Left lung (tissue), 10 donors: Measurements from ENCODE around the gene POC1A. TPM values are rescaled to one million over a fixed set of nuclear protein-coding genes. Genes with fewer than 3 reads are reported as not detected.
"Not testable (repeated sequence)": the region's sequence is repeated elsewhere in the genome, so short reads cannot be mapped to it uniquely, and the experiment has no call there.

Experiments
- ATAC-seq: fragments of 200-7000 bp; cut with Tn5 transposase; one replicate; pipeline ENCODE4 v1.9.1; 2020; ENCODE audit warnings: moderate library complexity
- DNase-seq, 4 donors: peaks; one replicate each; pipeline ENCODE4 v3.0.0-alpha.2; 2013 to 2020
- H3K27ac ChIP-seq, 2 donors: fragments of 200-600 bp; sonication (generic) in 1 of 2; one replicate each; pipeline versions ENCODE4 v1.5.0 to v1.8.0; 2020 to 2021
- H3K27me3 ChIP-seq, 2 donors: fragments of 200-600 bp; sonication (generic) in 1 of 2; one replicate each; pipeline versions ENCODE4 v1.5.0 to v1.8.0; 2020 to 2021
- H3K36me3 ChIP-seq, 2 donors: fragments of 200-600 bp; sonication (generic) in 1 of 2; one replicate each; pipeline versions ENCODE4 v1.5.0 to v1.8.0; 2020 to 2021
- H3K4me1 ChIP-seq, 2 donors: fragments of 200-600 bp; one replicate each; pipeline ENCODE4 v1.8.0; 2021
- H3K4me3 ChIP-seq, 2 donors: fragments of 200-600 bp; sonication (generic) in 1 of 2; one replicate each; pipeline versions ENCODE4 v1.5.0 to v1.8.0; 2020 to 2021; ENCODE audit warnings: mild to moderate bottlenecking in 1 of 2
- H3K9me3 ChIP-seq, 2 donors: fragments of 200-600 bp; sonication (generic) in 1 of 2; one replicate each; pipeline versions ENCODE4 v1.5.0 to v1.8.0; 2020 to 2021
- CTCF ChIP-seq, 2 donors: fragments of 200-600 bp; sonication (generic) in 1 of 2; IDR thresholded peaks; one replicate each; pipeline versions ENCODE4 v1.5.0 to v1.8.0; 2021; ENCODE audit warnings: antibody characterized with exemption in 2 of 2
- intact Hi-C, 2 donors: fragments of 100-400 bp; cut with DNase I; formaldehyde crosslinking; loops; one replicate each; pipeline versions ENCODE4 v1.11.2 to v1.14.2; 2022
- polyA plus RNA-seq, 6 donors: library from polyadenylated mRNA; unstranded; fragments of 120-200 nt; gene quantifications; one replicate each; pipeline ENCODE4 v1.2.1, GENCODE V29; 2013; ENCODE audit not compliant: insufficient read length in 6 of 6
- total RNA-seq, 2 donors: library from RNA; stranded (reverse); fragmentation: NEBNext Ultra II Directional; extraction: Animal tissue kit (Norgen Biotek cat#: 25700); gene quantifications; one replicate each; pipeline ENCODE4 v1.2.1, GENCODE V29; 2021
- donor health status: DM: no; HTN: yes; CAD: no.
- donor health status: DM: no; HTN: no; CAD: no.

Gene POC1A
- total and polyA plus RNA-seq, 8 donors, result 5.3 to 16.5 (median 8.3) TPM

DNA sequence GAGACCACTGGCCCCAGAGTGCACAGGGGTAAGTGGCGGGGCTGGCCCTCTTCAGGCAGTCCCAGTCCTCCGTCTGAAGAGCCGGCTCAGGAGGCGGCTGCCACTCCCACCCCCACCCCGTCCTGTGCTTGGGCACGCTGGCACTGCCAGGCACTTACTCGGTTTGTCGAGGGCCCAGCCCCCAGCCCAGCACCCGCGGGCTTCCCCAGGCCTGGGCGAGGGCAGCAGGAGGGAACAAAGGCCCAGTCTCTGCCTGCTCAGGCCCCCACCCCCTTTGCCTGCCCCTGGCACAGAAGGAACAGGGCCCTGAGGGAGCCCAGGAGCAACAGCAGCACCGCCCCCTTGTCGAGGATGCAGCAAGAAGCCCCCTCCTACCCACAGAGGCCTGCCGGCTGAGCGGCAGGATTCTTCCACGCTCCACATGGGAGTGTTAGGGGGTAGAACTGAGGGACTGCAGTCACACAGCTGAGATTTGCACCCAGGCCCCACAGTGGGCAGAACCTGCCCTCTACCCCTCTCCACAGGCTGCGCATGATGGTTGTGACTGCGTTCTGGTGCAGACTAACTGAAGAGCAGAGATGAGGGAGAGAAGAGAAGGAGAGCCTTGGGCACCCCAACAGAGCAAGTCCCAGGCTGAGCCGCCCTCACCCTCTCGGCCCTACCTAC, 106.8 kb downstream of the POC1A start:
- peaks cover 0 to 37% of the 10 kb centered on the region in 2 donors for H3K36me3 ChIP-seq
- peaks cover 36 to 63% of the 10 kb centered on the region in 2 donors for H3K4me1 ChIP-seq
- TF ChIP-seq CTCF (IDR thresholded peaks at IDR 0.05), result no peak
- intact Hi-C loops, result no loop called here
- peak; percentile 82 for ATAC-seq
- DNase-seq, result peak in 2 of 4 donors; percentile 44 to 57
- H3K4me3 ChIP-seq, result no peak overlapping the region
- H3K9me3 ChIP-seq, result no peaks in the 10 kb centered on the region
- H3K27ac ChIP-seq, result peak overlapping the region; percentile 81 to 86
- H3K27me3 ChIP-seq, result no peaks in the 10 kb centered on the region

DNA sequence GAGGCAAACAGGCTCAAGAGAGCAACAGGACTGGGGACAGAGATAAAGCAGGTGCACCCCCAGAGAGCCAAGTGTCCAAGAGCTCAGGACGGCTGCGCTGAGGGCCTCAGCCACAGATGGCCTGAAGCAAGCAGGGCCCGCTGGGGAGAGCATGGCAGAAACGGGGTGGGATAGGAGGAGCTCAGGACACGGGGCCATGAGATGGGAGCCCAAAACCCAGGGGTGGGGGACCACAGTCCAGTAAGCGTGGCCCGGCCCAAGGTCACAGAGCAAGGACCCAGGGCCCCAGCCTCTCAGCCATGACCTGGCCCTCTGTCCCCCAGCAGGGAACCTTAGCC, 107.4 kb downstream of the POC1A start:
- Histone ChIP-seq H3K9me3 (no peaks in the 10 kb centered on the region), H3K27ac (peak overlapping the region; percentile 81 to 86), H3K27me3 (no peaks in the 10 kb centered on the region), H3K36me3 (peaks cover 0 to 37% of the 10 kb centered on the region in 2 donors), H3K4me3 (no peak overlapping the region), H3K4me1 (peaks cover 31 to 58% of the 10 kb centered on the region in 2 donors)
- ATAC-seq, result no peak
- TF ChIP-seq CTCF (IDR thresholded peaks at IDR 0.05), result no peak
- DNase-seq, result no peak
- intact Hi-C loops, result no loop called here

- H3K27me3 ChIP-seq, result no peaks in the 10 kb centered on the region
- TF ChIP-seq CTCF (IDR thresholded peaks at IDR 0.05), result no peak
- no peaks in the 10 kb centered on the region for H3K9me3 ChIP-seq
- peaks cover 0 to 34% of the 10 kb centered on the region in 2 donors for H3K36me3 ChIP-seq
- H3K4me3 ChIP-seq, result no peak overlapping the region
- intact Hi-C loops, result no loop called here
- ATAC-seq (peak; percentile 69), DNase-seq (peak in 1 of 4 donors; percentile 62)
- peaks cover 25 to 52% of the 10 kb centered on the region in 2 donors for H3K4me1 ChIP-seq
- H3K27ac ChIP-seq, result peak overlapping the region; percentile 81 to 86
These were observed 107.9 kb downstream of the POC1A start for GRCh38 chr3:52046186-52046901.

GRCh38 chr3:52044869-52045619, 109.2 kb downstream of the POC1A start:
- DNase-seq (no peak), ATAC-seq (no peak)
- intact Hi-C loops, result no loop called here
- no peaks in the 10 kb centered on the region for H3K9me3 ChIP-seq
- H3K4me3 ChIP-seq, result no peak overlapping the region
- TF ChIP-seq CTCF (IDR thresholded peaks at IDR 0.05), result no peak
- no peak overlapping the region for H3K27ac ChIP-seq
- H3K36me3 ChIP-seq, result peaks cover 0 to 21% of the 10 kb centered on the region in 2 donors
- H3K4me1 ChIP-seq, result peaks cover 27 to 53% of the 10 kb centered on the region in 2 donors
- H3K27me3 ChIP-seq, result no peaks in the 10 kb centered on the region

DNA sequence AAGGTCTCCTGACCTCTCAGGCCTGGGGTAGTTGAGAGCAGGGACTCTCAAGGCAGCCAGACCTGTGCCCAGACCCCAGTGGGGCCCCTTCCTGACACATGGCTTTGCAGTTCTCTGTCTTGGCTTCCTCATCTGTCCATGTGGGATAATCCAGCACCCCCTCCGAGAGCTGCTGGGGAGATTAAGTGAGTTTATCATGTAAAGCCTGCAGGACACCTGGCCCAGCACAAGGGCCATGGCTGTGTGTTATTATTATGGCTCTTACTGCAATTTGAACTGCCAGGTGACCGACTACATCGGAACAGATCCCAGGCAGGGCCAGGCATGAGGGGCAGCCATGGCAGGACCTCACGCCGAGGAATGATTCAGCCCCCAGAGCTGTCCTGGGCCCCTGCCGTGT, 110.5 kb downstream of the POC1A start:
- no peak overlapping the region for H3K4me3 ChIP-seq
- intact Hi-C loops, result no loop called here
- H3K27ac ChIP-seq, result no peak overlapping the region
- DNase-seq, result no peak
- ATAC-seq, result no peak
- TF ChIP-seq CTCF (IDR thresholded peaks at IDR 0.05), result no peak
- H3K36me3 ChIP-seq, result peaks cover 0 to 8% of the 10 kb centered on the region in 2 donors
- H3K9me3 ChIP-seq, result no peaks in the 10 kb centered on the region
- H3K4me1 ChIP-seq, result peaks cover 30 to 50% of the 10 kb centered on the region in 2 donors
- H3K27me3 ChIP-seq, result no peaks in the 10 kb centered on the region

DNA sequence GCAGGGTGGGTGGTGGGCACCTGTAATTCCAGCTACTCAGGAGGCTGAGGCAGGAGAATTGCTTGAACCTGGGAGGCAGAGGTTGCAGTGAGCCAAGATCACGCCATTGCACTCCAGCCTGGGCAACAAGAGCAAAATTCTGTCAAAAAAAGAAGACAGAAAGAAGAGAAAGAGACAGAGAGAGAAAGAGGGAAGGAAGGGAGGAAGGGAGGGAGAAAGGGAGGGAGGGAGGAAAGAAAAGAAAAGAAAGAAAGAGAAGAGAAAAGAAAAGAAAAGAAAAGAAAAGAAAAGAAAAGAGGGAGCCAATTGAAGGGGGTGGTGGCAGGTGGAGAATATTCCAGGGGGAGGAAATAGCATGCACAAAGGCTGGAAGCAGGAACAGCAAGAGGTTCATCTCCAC, 111.2 kb downstream of the POC1A start:
- intact Hi-C loops, H3K27ac ChIP-seq, DNase-seq, H3K9me3 ChIP-seq, ATAC-seq, H3K27me3 ChIP-seq, H3K4me3 ChIP-seq, H3K36me3 ChIP-seq: not testable (repeated sequence)
- H3K4me1 ChIP-seq, result peaks cover 29 to 46% of the 10 kb centered on the region in 2 donors
